Measurements from ENCODE around the gene ING2.
A peak's percentile ranks its signal among the peaks of the same experiment; 100 is the strongest.

ING2 gene

GRCh38 chr4:183515411-183515810, 10.6 kb downstream of the ING2 start:
- no peak overlapping the region for H3K4me3 ChIP-seq (ENCODE audit: low read length)
- DNase-seq (ENCODE audit: low read depth) = no peak
- TF ChIP-seq CTCF (IDR thresholded peaks at IDR 0.05; ENCODE audit: insufficient read depth, low read depth, low read length, missing control alignments) = no peak

- DNase-seq (ENCODE audit: low read depth) = no peak
- no peak for TF ChIP-seq CTCF (IDR thresholded peaks at IDR 0.05; ENCODE audit: insufficient read depth, low read depth, low read length, missing control alignments)
- H3K4me3 ChIP-seq (ENCODE audit: low read length) = no peak overlapping the region
Observed at GRCh38 chr4:183517194-183517593, 12.3 kb downstream of the ING2 start.

GRCh38 chr4:183517781-183518180, 12.9 kb downstream of the ING2 start:
- no peak for TF ChIP-seq CTCF (IDR thresholded peaks at IDR 0.05; ENCODE audit: insufficient read depth, low read depth, low read length, missing control alignments)
- DNase-seq (ENCODE audit: low read depth) = no peak
- H3K4me3 ChIP-seq (ENCODE audit: low read length) = no peak overlapping the region

GRCh38 chr4:183522821-183523220, 18.0 kb downstream of the ING2 start:
- H3K4me3 ChIP-seq (ENCODE audit: low read length) = no peak overlapping the region
- no peak for DNase-seq (ENCODE audit: low read depth)
- TF ChIP-seq CTCF (IDR thresholded peaks at IDR 0.05; ENCODE audit: insufficient read depth, low read depth, low read length, missing control alignments) = no peak

GRCh38 chr4:183527326-183527725, 22.5 kb downstream of the ING2 start:
- no peak overlapping the region for H3K4me3 ChIP-seq (ENCODE audit: low read length)
- DNase-seq (ENCODE audit: low read depth) = no peak
- TF ChIP-seq CTCF (IDR thresholded peaks at IDR 0.05; ENCODE audit: insufficient read depth, low read depth, low read length, missing control alignments) = no peak

- H3K4me3 ChIP-seq (ENCODE audit: low read length) = no peak overlapping the region
- DNase-seq (ENCODE audit: low read depth) = peak; percentile 44
- no peak for TF ChIP-seq CTCF (IDR thresholded peaks at IDR 0.05; ENCODE audit: insufficient read depth, low read depth, low read length, missing control alignments)
Observed at GRCh38 chr4:183532821-183533220, 28.0 kb downstream of the ING2 start.

GRCh38 chr4:183533698-183534097, 28.8 kb downstream of the ING2 start:
- no peak for DNase-seq (ENCODE audit: low read depth)
- no peak for TF ChIP-seq CTCF (IDR thresholded peaks at IDR 0.05; ENCODE audit: insufficient read depth, low read depth, low read length, missing control alignments)
- no peak overlapping the region for H3K4me3 ChIP-seq (ENCODE audit: low read length)
